Panc1 (cell line): Measurements from ENCODE around the gene FHIT. TPM values are rescaled to one million over a fixed set of nuclear protein-coding genes. Genes with fewer than 3 reads are reported as not detected.

Experiments
- ATAC-seq: fragments of 200-7000 bp; cut with Tn5 transposase; 2 replicates; pipeline ENCODE4 v1.9.1; 2020; ENCODE audit warnings: mild to moderate bottlenecking, moderate library complexity
- BruUV-seq: library from RNA; stranded (reverse); fragments of 400-500 nt; replicated peaks from 2 replicates; lab custom pipeline; 2021; lab: Mats Ljungman, UMichigan
- CTCF ChIA-PET: fragments of 300-600 bp; sonication (Branson Sonifier 250); formaldehyde crosslinking; loops from one replicate; lab custom pipeline; 2022; ENCODE audit warnings: antibody characterized with exemption; lab: Charles Lee
- POLR2A ChIA-PET: fragments of 300-600 bp; sonication (Branson Sonifier 250); formaldehyde crosslinking; loops from one replicate; lab custom pipeline; 2022; ENCODE audit warnings: antibody characterized with exemption; lab: Charles Lee
- DNase-seq: peaks from one replicate; pipeline ENCODE4 v3.0.0-alpha.2; 2010; ENCODE audit warnings: low read depth, low spot score
- H3K27ac ChIP-seq: 2 replicates; pipeline ENCODE4 v1.5.1; 2011; ENCODE audit warnings: mild to moderate bottlenecking, low read length, inconsistent platforms
- H3K27me3 ChIP-seq: fragments of 200-500 bp; sonication (Bioruptor generic); 2 replicates; pipeline ENCODE4 v1.6.0; 2014; ENCODE audit warnings: low read length, inconsistent platforms; ENCODE audit not compliant: control insufficient read depth, insufficient read depth
- H3K36me3 ChIP-seq: fragments of 200-500 bp; sonication (Bioruptor generic); 2 replicates; pipeline ENCODE4 v1.5.1; 2014; ENCODE audit warnings: inconsistent platforms, mild to moderate bottlenecking, low read length, moderate library complexity; ENCODE audit not compliant: control insufficient read depth, insufficient read depth
- H3K4me1 ChIP-seq: 2 replicates; pipeline ENCODE4 v1.5.1; 2011; ENCODE audit warnings: inconsistent platforms, mild to moderate bottlenecking, low read length, moderate library complexity; ENCODE audit not compliant: control insufficient read depth, insufficient read depth
- H3K4me3 ChIP-seq, 2 experiments: 2 replicates each; pipeline ENCODE4 v1.5.1; 2011 to 2012; ENCODE audit warnings: low read depth in 2 of 2, low read length in 2 of 2, mild to moderate bottlenecking in 2 of 2, inconsistent platforms in 1 of 2, moderate library complexity in 1 of 2
- H3K9me3 ChIP-seq: fragments of 200-500 bp; sonication (Bioruptor generic); 2 replicates; pipeline ENCODE4 v1.5.1; 2014; ENCODE audit warnings: low read depth, mild to moderate bottlenecking, inconsistent platforms, low read length, moderate library complexity; ENCODE audit not compliant: control insufficient read depth, insufficient read depth
- POLR2AphosphoS5 ChIP-seq: IDR thresholded peaks from 2 replicates; pipeline ENCODE4 v1.6.1; 2012; ENCODE audit warnings: mild to moderate bottlenecking, low read depth, low read length, moderate library complexity
- SIN3A ChIP-seq: IDR thresholded peaks from 2 replicates; pipeline ENCODE4 v1.6.1; 2012; ENCODE audit warnings: low read depth, mild to moderate bottlenecking, low read length, moderate library complexity, borderline replicate concordance; ENCODE audit not compliant: insufficient read depth
- TCF7L2 ChIP-seq: IDR thresholded peaks from 2 replicates; pipeline ENCODE4 v1.6.1; 2011; ENCODE audit warnings: mild to moderate bottlenecking, low read depth, low read length, inconsistent platforms
- in situ Hi-C: cut with HindIII; loops from 2 replicates; pipeline ENCODE4 v1.10.0; 2016; ENCODE audit warnings: low sequenced_read_pairs, low pct_unique_long_range_greater_than_20kb
- intact Hi-C: fragments of 100-400 bp; cut with micrococcal nuclease; formaldehyde crosslinking; loops from one replicate; pipeline ENCODE4 v1.10.0; 2022; ENCODE audit not compliant: unreplicated experiment
- total RNA-seq: library from RNA; stranded (reverse); gene quantifications from one replicate; pipeline ENCODE4 v1.2.1, GENCODE V29; 2021; ENCODE audit not compliant: unreplicated experiment
- TF ChIP-seq, protein P1 (sequence below): fragments of 450-650 bp; IDR thresholded peaks from 2 replicates; pipeline ENCODE4 v1.5.1; 2017; ENCODE audit warnings: mild to moderate bottlenecking
- TF ChIP-seq, protein P2 (sequence below), 2 experiments: IDR thresholded peaks; 2 replicates each; pipeline ENCODE4 v1.6.1; 2011 to 2012; ENCODE audit warnings: low read depth in 2 of 2, control low read depth in 1 of 2, low read length in 1 of 2, mild to moderate bottlenecking in 1 of 2, moderate library complexity in 1 of 2; ENCODE audit not compliant: insufficient read depth in 1 of 2

FHIT gene
- total RNA-seq, 1 experiment from 2014 or later: 2.2 TPM

DNA sequence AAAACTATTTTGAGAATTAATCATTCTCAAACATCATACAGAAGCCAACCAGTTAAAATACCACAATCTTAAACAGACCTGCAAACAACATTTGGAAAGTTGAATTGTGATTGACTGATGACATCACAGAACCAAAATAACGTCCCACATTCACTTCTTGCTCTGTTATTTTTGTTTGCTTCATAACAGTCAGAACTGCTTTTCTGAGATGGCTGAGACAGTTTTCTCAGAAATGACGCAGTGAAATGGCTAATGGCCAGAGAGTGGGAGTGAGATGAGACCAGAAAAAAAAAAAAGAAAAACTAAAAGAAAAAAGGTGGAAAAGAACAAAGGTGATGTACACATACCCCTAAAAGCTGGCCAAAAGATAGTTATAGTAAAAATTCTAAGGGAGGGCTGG lies 1061.2 kb downstream of the FHIT start:
- H3K27ac ChIP-seq: no peak overlapping the region
- no peak overlapping the region for H3K4me3 ChIP-seq
- in situ Hi-C loops: no loop called here
- ChIA-PET CTCF (no interaction called here), POLR2A (no interaction called here)
- no peak for ATAC-seq
- H3K9me3 ChIP-seq: no peaks in the 10 kb centered on the region
- no peaks in the 10 kb centered on the region for H3K36me3 ChIP-seq
- BruUV-seq: no TSS peak
- no peaks in the 10 kb centered on the region for H3K27me3 ChIP-seq
- no peaks in the 10 kb centered on the region for H3K4me1 ChIP-seq
- intact Hi-C loops: no loop called here
- no peak for DNase-seq
- no peak for TF ChIP-seq POLR2AphosphoS5
- TF ChIP-seq, protein P1, sequence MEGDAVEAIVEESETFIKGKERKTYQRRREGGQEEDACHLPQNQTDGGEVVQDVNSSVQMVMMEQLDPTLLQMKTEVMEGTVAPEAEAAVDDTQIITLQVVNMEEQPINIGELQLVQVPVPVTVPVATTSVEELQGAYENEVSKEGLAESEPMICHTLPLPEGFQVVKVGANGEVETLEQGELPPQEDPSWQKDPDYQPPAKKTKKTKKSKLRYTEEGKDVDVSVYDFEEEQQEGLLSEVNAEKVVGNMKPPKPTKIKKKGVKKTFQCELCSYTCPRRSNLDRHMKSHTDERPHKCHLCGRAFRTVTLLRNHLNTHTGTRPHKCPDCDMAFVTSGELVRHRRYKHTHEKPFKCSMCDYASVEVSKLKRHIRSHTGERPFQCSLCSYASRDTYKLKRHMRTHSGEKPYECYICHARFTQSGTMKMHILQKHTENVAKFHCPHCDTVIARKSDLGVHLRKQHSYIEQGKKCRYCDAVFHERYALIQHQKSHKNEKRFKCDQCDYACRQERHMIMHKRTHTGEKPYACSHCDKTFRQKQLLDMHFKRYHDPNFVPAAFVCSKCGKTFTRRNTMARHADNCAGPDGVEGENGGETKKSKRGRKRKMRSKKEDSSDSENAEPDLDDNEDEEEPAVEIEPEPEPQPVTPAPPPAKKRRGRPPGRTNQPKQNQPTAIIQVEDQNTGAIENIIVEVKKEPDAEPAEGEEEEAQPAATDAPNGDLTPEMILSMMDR: no peak

DNA sequence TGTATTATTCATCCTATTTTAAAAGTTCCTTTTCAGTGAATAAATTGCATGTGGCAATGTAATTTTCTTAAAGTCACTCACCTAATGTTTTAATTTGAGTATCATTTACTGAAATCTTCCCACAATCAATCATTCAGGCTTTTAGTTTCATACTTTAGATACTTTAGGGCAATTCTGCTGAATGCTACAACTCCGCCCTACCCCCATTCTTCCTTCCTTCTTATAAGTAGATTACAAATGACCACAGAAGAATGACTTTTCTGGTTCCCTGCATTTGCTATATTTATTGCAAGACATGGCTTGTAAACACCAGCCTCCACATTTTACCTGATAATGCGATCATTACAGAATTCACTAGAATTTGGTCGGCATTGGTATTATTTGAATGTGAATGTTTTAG lies 1061.9 kb downstream of the FHIT start:
- intact Hi-C loops (no loop called here), in situ Hi-C loops (no loop called here)
- Histone ChIP-seq H3K9me3 (no peaks in the 10 kb centered on the region), H3K4me1 (no peaks in the 10 kb centered on the region), H3K36me3 (no peaks in the 10 kb centered on the region), H3K27ac (no peak overlapping the region), H3K27me3 (no peaks in the 10 kb centered on the region), H3K4me3 (no peak overlapping the region)
- TF ChIP-seq, protein P1: no peak
- DNase-seq (no peak), ATAC-seq (no peak)
- ChIA-PET POLR2A (no interaction called here), CTCF (no interaction called here)
- no TSS peak for BruUV-seq

DNA sequence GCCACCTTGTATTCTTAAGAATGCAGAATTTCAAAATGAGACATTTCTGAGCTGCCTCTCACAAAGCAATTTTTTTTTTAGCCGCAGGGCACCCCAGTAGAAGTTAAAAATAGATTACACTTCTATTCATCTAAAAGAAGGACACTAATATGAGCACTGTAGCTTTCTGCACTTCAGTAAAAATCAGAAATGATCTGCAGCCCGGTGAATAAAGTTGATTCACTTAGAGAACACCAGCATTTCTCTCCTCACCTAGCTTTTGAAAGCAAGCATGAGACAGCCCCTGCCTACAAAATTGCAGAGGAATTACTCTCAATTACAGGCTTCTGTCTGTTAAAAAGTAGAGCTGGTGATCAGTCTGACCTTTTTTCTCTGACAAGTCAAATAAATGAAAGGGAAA lies 1062.4 kb downstream of the FHIT start:
- no peak for TF ChIP-seq SIN3A
- TF ChIP-seq TCF7L2: no peak
- TF ChIP-seq, protein P2, sequence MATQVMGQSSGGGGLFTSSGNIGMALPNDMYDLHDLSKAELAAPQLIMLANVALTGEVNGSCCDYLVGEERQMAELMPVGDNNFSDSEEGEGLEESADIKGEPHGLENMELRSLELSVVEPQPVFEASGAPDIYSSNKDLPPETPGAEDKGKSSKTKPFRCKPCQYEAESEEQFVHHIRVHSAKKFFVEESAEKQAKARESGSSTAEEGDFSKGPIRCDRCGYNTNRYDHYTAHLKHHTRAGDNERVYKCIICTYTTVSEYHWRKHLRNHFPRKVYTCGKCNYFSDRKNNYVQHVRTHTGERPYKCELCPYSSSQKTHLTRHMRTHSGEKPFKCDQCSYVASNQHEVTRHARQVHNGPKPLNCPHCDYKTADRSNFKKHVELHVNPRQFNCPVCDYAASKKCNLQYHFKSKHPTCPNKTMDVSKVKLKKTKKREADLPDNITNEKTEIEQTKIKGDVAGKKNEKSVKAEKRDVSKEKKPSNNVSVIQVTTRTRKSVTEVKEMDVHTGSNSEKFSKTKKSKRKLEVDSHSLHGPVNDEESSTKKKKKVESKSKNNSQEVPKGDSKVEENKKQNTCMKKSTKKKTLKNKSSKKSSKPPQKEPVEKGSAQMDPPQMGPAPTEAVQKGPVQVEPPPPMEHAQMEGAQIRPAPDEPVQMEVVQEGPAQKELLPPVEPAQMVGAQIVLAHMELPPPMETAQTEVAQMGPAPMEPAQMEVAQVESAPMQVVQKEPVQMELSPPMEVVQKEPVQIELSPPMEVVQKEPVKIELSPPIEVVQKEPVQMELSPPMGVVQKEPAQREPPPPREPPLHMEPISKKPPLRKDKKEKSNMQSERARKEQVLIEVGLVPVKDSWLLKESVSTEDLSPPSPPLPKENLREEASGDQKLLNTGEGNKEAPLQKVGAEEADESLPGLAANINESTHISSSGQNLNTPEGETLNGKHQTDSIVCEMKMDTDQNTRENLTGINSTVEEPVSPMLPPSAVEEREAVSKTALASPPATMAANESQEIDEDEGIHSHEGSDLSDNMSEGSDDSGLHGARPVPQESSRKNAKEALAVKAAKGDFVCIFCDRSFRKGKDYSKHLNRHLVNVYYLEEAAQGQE (IDR thresholded peaks at IDR 0.05; ENCODE audit: insufficient read depth in 1 of 2, low read depth in 2 of 2, low read length in 1 of 2): no peak
- no peak for TF ChIP-seq POLR2AphosphoS5
- TF ChIP-seq, protein P1: no peak
- CTCF ChIA-PET: no interaction called here
- no TSS peak for BruUV-seq
- H3K4me3 ChIP-seq: no peak overlapping the region
- no peak for DNase-seq
- intact Hi-C loops (no loop called here), in situ Hi-C loops (no loop called here)
- no peaks in the 10 kb centered on the region for H3K27me3 ChIP-seq
- H3K27ac ChIP-seq: no peak overlapping the region
- ATAC-seq: no peak
- POLR2A ChIA-PET: no interaction called here
- H3K9me3 ChIP-seq: no peaks in the 10 kb centered on the region
- no peaks in the 10 kb centered on the region for H3K4me1 ChIP-seq
- H3K36me3 ChIP-seq: no peaks in the 10 kb centered on the region
